GM19455 (cell line): ENCODE data around the gene HPS3.
A peak's percentile ranks its signal among the peaks of the same experiment; 100 is the strongest.

Source experiments
- ATAC-seq: cut with Tn5 transposase; IDR thresholded peaks from one replicate; pipeline ENCODE4 v1.9.1; 2021; ENCODE audit not compliant: unreplicated experiment

Gene HPS3

DNA sequence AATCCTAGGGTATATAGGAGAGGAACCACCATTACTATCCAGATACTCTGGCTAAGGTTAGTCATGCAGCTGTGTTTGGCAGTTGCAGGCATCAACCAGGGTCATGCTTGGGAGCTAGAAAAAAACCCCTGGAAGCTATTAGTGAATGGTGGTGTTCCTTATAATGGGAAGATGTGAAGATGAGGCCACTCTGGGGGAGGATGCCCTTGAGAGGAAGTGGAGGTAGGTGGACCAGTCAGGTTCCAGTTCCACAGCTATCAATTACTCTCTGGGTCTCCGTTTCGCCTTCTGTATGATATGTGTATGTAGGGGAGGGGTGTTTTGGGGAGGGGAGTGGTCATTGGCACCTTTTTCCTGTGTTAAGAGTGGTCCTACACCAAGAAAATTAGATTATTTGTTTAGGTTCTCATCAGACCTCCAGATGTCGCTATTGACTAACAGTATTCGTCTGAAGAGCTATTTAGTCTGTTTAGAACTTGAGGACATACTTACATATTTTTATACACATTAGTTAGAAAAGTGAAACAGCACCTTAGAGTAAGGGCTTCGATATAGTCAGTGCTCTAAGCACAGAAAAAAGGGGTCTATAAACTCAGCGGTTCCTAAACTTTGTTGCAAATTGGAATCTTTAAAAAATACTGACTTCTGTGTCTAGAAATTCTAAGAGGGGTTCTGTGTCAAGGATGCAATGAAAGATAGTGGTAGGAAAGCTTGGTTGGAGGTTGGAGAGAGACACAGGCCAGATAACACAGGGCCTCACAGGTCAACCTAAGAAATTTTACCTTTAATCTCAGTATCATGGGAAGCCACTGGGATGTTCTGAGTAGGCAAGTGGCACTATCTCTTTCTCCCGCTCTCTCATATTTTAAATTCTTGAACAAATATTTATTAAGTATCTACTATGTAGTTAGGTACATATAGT lies 9.1 kb upstream of the HPS3 start:
- peak; percentile 75 for ATAC-seq

DNA sequence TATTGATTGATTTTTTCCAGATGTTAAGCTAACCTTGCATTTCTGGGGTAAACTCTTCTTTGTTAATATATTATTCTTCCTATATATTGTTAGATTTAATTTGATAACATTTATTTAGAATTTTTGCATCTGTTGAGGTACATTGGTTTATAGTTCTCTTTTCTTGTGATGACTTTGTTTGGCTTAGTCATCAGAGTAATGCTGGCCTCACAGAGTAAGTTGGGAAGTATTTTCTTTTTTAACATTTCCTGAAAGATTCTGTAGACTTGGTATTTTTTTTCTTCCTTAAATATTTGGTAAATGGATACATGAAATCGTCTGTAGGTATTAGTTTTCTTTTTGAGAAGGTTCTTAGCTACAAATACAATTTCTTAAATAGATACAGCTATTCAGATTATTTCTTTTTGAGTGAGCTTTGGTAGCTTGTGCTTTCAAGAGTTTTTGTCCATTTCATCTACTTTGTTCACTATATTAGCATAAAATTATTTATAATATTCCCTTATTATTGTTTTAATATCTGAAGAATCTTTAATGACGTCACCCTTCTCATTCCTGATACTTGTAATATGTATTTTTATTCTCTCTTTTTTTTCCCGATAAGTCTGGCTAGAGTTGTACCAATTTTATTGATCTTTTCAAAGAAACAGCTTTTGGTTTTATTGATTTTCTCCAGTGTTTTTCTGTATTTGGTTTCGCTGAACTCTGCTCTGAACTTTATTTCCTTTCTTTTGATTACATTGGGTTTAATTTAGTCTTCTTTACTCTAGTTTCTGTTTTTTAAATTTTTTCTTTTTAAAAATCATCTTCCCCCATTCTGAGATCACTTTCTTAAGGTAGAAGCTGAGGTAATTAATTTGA lies 6.5 kb upstream of the HPS3 start:
- ATAC-seq, result no peak

GRCh38 chr3:149128821-149129220 lies 617 bp upstream of the HPS3 start:
- ATAC-seq, result no peak

DNA sequence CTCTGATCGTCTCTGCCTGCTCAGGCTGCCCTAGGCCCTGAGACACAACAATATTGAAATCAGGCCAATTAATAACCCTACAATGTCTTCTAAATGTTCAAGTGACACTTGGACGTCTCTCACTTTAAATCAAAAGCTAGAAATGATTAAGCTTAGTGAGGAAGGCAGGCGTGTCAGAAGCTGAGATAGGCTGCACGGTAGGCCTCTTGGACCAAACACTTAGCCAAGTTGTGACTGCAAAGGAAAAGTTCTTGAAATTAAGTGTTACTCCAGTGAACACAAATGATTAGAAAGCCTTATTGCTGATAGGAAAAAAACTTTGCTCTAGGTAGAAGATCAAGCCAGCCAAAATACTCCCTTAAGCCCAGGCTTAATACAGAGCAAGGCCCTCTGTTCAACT lies 2.2 kb downstream of the HPS3 start:
- no peak for ATAC-seq

GRCh38 chr3:149134575-149134974 lies 5.1 kb downstream of the HPS3 start:
- ATAC-seq, result no peak

- ATAC-seq, result no peak
Observed at GRCh38 chr3:149142682-149143081, 13.2 kb downstream of the HPS3 start.

- ATAC-seq, result no peak
Observed at GRCh38 chr3:149145356-149145755, 15.9 kb downstream of the HPS3 start.

DNA sequence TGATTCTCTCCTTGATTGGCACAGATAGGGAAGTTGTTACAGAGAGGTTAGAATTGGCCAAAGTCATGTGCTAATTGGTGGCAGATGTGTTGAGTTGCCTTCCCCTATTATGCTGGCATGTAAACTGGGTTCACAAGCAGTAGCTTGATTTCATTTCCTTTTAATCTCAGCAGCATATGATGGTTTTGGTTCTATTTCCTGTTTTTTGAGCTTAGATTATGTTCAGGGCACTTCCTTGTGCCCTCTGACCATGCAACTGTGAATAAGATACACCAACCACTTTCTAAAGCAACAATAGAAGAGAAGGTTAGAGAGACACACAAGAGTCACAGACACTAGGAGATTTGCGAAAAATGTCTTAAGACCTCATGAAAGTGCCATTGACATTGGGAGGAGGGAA lies 16.5 kb downstream of the HPS3 start:
- ATAC-seq, result peak; percentile 69

DNA sequence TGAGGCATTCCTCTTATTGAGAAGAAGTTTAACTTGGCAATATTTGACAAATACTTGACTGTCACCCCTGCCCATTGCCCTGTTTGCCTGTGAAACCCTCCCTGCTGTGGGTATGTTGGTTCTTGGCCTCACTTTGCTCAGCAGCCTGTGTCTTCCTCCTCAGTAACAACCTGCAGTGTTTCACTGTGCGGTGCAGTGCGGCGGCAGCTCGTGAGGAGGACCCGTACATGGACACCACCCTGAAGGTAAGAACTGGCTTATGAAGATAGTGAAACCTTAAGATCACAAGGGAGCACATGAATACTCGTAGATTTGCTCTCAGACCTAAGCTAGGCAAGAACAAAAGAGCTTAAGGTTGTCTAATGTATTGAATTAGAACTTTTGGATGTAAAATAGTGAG lies 21.0 kb downstream of the HPS3 start:
- ATAC-seq, result no peak

GRCh38 chr3:149151843-149152242 lies 22.4 kb downstream of the HPS3 start:
- no peak for ATAC-seq

GRCh38 chr3:149152420-149152819 lies 23.0 kb downstream of the HPS3 start:
- peak; percentile 95 for ATAC-seq

GRCh38 chr3:149153402-149153801 lies 24.0 kb downstream of the HPS3 start:
- no peak for ATAC-seq

- ATAC-seq, result no peak
Observed at GRCh38 chr3:149160754-149161300, 31.4 kb downstream of the HPS3 start.

DNA sequence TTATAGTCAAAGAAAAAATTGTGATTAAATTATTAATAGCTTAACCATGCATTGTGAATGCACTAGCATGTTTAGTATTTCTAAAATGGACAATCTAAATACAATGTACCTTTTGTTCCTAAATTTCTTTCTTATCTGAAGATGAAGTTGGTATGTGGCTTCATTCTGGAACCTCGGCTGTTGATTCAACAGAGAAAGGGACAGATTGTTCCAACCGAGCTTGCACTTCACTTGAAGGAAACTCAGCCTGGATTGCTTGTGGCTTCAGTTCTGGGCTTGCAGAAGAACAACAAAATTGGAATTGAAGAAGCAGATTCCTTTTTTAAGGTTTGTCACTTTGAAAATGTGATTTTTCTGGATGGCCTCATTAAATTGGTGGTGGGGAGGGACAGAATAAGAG lies 32.6 kb downstream of the HPS3 start:
- no peak for ATAC-seq

DNA sequence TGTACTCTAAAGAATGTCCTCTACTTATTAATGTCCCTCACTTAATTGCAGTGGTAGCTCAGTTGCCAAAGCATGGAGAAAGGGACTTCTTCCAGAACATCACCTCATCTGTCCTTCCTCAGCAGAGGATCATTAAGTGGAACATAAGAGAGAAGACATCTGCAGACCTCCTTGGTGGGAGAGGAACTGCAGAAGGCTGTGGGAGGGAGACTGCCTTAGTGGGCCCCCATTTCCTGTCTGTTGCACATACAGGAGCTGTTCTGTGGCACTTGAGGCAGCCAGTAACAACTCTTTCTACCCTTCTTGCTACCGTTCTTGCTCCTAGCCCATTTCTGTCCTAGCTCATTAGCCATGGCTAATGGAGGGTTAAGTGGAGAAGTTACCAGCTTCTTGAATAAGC lies 33.6 kb downstream of the HPS3 start:
- ATAC-seq, result no peak

DNA sequence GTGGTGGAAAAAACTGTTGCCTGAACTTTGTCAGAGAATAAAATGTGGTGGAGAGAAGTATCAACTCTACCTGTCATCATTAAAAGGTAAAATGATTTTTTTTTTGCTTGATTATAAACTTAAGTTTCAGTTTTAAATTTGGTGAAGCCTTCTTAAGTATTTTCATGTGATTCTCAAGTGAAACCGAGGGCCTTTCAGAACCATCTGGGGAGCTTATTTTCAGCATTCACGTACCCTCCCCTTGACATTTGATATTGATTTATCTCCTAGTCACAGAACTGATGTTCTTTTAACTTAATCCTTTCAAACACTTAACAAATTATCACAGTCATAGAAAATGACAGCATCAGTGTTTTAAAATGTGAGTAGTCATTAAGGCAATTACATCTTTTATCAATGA lies 38.5 kb downstream of the HPS3 start:
- ATAC-seq, result no peak

DNA sequence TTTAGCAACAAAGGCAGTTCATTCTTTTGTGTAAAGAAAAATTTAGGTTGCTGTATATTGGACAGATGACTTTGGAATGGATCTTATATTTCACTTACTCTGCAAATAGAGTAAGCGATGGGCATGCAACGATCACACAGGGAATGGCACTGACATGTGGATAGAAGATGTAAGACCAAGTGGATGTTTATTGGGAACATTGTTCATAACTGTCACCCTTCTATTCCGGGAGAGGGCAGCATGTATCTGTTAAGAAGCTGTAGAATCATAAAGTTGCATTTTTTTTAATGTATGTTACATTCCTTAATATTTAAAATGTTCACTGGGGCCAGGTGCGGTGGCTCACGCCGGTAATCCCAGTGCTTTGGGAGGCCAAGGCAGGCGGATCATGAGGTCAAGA lies 41.2 kb downstream of the HPS3 start:
- no peak for ATAC-seq

GRCh38 chr3:149174901-149175300 lies 45.5 kb downstream of the HPS3 start:
- ATAC-seq, result peak; percentile 89

DNA sequence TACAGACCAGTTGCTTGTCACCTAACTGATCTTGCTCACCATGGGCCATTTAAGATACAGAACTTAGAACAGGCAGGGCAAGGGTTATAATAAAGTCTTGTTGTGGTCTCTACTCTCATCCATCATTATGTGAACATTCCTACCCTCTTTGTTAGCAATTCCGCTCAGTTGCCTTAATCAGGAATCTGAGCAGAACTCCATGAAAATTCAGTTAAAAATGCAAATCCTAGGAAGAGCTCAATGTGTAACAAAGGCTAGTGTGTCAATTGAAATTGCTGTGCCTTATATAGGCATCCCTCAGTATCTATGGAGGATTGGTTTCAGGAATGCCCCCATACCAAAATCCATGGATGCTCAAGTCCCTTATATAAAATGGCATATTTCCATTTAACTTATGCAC lies 47.7 kb downstream of the HPS3 start:
- no peak for ATAC-seq

GRCh38 chr3:149179220-149179619 lies 49.8 kb downstream of the HPS3 start:
- no peak for ATAC-seq

DNA sequence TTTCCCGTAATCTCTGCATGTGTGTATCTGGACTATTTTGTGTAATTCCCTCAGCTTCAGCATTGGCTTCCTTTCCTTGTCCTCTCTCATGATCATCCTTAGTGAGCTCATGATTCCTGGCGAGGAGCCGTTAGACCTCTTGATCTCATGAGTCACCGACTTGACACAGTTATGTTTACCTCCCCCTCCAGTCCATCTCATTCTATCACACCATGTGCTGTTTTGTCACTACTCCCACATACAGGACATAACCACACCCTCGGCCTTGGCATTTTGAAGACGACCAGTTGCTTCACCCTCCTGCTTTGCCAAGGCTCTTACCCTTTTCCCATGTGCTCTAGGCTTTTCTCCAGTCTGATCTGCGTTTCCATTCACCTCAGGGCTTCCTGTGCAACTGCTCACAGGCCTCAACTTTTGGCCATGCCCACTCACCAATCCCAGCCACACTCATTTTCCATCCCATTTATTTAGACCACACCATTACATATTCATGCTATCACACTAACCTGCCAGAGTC lies 50.7 kb downstream of the HPS3 start:
- ATAC-seq, result no peak

GRCh38 chr3:149181182-149181581 lies 51.7 kb downstream of the HPS3 start:
- ATAC-seq, result no peak
